GM18861 (cell line): ENCODE data around the gene DUSP8.
A peak's percentile ranks its signal among the peaks of the same experiment; 100 is the strongest.

ENCODE experiments used
- ATAC-seq: cut with Tn5 transposase; IDR thresholded peaks from one replicate; pipeline ENCODE4 v1.9.1; 2021; ENCODE audit not compliant: unreplicated experiment

The DUSP8 gene

GRCh38 chr11:1533342-1533725, 38.7 kb downstream of the DUSP8 start:
- no peak for ATAC-seq

- no peak for ATAC-seq
Measured at GRCh38 chr11:1532606-1533341, 39.3 kb downstream of the DUSP8 start.

GRCh38 chr11:1532014-1532586, 40.0 kb downstream of the DUSP8 start:
- no peak for ATAC-seq

- ATAC-seq = no peak
Measured at GRCh38 chr11:1531449-1532013, 40.5 kb downstream of the DUSP8 start.

GRCh38 chr11:1530686-1531448, 41.2 kb downstream of the DUSP8 start:
- ATAC-seq = no peak

- ATAC-seq = no peak
Measured at GRCh38 chr11:1529774-1530173, 42.3 kb downstream of the DUSP8 start.

GRCh38 chr11:1529286-1529685, 42.8 kb downstream of the DUSP8 start:
- ATAC-seq = no peak

- ATAC-seq = no peak
Measured at GRCh38 chr11:1528710-1529109, 43.4 kb downstream of the DUSP8 start.

- ATAC-seq = no peak
Measured at GRCh38 chr11:1526785-1527184, 45.3 kb downstream of the DUSP8 start.

GRCh38 chr11:1523779-1524178, 48.3 kb downstream of the DUSP8 start:
- ATAC-seq = no peak

GRCh38 chr11:1523077-1523476, 49.0 kb downstream of the DUSP8 start:
- no peak for ATAC-seq

GRCh38 chr11:1522081-1522424, 50.0 kb downstream of the DUSP8 start:
- no peak for ATAC-seq

- ATAC-seq = peak; percentile 77
Measured at GRCh38 chr11:1521382-1522080, 50.5 kb downstream of the DUSP8 start.

- no peak for ATAC-seq
Measured at GRCh38 chr11:1520663-1521267, 51.3 kb downstream of the DUSP8 start.

GRCh38 chr11:1520209-1520662, 51.8 kb downstream of the DUSP8 start:
- ATAC-seq = no peak

- no peak for ATAC-seq
Measured at GRCh38 chr11:1519028-1520010, 52.8 kb downstream of the DUSP8 start.

GRCh38 chr11:1518301-1518700, 53.8 kb downstream of the DUSP8 start:
- no peak for ATAC-seq

GRCh38 chr11:1517117-1518005, 54.7 kb downstream of the DUSP8 start:
- no peak for ATAC-seq
